Measurements from ENCODE around the gene DNASE1L1. TPM values are rescaled to one million over a fixed set of nuclear protein-coding genes. Genes with fewer than 3 reads are reported as not detected.

The DNASE1L1 gene
- total RNA-seq, 1 experiment from 2014 or later: 29.8 TPM

DNA sequence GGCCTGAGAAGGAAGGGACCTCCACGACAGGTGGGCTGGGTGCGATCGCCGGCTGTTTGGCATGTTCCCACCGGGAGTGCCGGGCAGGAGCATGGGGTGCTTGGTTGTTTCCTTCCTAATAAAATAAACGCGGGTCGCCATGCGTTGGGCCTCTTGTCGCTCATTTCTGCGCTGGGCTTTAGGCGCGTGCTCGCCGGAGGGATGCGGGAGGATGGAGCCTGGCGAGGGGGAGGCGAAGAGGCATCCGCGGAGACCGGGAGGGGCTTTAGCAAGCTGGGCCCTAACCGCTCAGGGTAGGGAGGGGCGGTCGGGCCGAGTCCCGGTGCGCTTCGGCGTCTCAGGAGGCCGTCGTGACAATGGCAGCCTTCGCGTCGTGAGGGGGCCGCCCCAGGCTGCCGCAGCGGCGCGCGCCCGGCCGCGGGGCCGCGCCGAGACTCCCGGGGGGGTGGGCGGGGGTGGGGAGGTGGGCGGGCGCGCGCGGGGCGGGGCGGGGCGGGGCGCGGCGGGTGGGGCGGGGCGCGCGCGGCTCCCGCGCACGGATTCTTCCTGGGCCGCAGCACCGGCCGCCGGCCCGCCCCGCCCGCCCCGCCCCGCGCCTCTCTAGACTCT is 27.4 kb upstream of the DNASE1L1 start:
- DNase-seq (peak; percentile 10), ATAC-seq (peak; percentile 45)
- Histone ChIP-seq H3K79me2 (ENCODE audit: low read length) (peaks cover 39% of the 10 kb centered on the region), H3K4me2 (ENCODE audit: low read length) (peak overlapping the region; percentile 98), H3K4me3 (ENCODE audit: low read length) (peak overlapping the region; percentile 85), H3F3A (ENCODE audit: low read length, unreplicated experiment) (no peaks in the 10 kb centered on the region), H3K27me3 (ENCODE audit: low read length) (no peaks in the 10 kb centered on the region), H4K20me1 (ENCODE audit: low read length) (peaks cover 11% of the 10 kb centered on the region), H3K9ac (ENCODE audit: low read length) (peak overlapping the region; percentile 70), H2AFZ (ENCODE audit: low read length) (peak overlapping the region; percentile 53; the same call in 1 of the 2 replicates), H3K9me2 (replicated peaks; ENCODE audit: low read length) (no peaks in the 10 kb centered on the region), H3K36me3 (ENCODE audit: low read depth, low read length) (no peaks in the 10 kb centered on the region; the same call in 1 of the 2 replicates), H3K27ac (ENCODE audit: low read length) (peak overlapping the region; percentile 43), H3K4me1 (ENCODE audit: insufficient read depth, low read length) (peaks cover 12% of the 10 kb centered on the region), H3K9me3 (ENCODE audit: low read length) (no peaks in the 10 kb centered on the region)
- POLR2A ChIA-PET (ENCODE audit: unreplicated experiment): no interaction called here
- CTCF ChIA-PET: no interaction called here
- intact Hi-C loops (cut with micrococcal nuclease): no loop called here
- TF ChIP-seq, protein P1, sequence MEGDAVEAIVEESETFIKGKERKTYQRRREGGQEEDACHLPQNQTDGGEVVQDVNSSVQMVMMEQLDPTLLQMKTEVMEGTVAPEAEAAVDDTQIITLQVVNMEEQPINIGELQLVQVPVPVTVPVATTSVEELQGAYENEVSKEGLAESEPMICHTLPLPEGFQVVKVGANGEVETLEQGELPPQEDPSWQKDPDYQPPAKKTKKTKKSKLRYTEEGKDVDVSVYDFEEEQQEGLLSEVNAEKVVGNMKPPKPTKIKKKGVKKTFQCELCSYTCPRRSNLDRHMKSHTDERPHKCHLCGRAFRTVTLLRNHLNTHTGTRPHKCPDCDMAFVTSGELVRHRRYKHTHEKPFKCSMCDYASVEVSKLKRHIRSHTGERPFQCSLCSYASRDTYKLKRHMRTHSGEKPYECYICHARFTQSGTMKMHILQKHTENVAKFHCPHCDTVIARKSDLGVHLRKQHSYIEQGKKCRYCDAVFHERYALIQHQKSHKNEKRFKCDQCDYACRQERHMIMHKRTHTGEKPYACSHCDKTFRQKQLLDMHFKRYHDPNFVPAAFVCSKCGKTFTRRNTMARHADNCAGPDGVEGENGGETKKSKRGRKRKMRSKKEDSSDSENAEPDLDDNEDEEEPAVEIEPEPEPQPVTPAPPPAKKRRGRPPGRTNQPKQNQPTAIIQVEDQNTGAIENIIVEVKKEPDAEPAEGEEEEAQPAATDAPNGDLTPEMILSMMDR (conservative IDR thresholded peaks at IDR 0.05; ENCODE audit: low read depth, low read length): no peak
- TF ChIP-seq EZH2phosphoT487 (IDR thresholded peaks at IDR 0.05; ENCODE audit: borderline replicate concordance, low read length): no peak
- TF ChIP-seq EZH2 (IDR thresholded peaks at IDR 0.05; ENCODE audit: low read length, unreplicated experiment): no peak
- no TSS peak for BruUV-seq (replicated peaks)

DNA sequence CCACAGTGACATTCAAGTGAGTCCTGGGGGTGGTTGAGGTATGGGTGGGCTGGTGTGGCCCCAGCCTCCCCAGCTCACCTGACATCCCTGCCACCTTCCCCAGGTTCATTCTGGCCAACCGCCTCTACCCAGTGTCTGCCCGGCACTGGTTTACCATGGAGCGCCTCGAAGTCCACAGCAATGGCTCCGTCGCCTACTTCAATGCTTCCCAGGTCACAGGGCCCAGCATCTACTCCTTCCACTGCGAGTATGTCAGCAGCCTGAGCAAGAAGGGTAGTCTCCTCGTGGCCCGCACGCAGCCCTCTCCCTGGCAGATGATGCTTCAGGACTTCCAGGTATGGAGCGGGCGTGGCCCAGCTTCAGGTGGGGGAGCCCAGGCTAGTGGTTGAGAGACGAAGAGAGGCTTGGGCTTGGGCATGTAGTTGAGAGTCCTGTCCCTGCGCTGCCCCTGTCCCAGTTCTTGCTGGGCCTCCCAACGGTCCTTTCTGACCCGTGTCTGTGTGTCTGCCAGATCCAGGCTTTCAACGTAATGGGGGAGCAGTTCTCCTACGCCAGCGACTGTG is 26.2 kb upstream of the DNASE1L1 start:
- ChIA-PET CTCF (no interaction called here), POLR2A (ENCODE audit: unreplicated experiment) (no interaction called here)
- Histone ChIP-seq H2AFZ (ENCODE audit: low read length) (no peak overlapping the region), H3K27me3 (ENCODE audit: low read length) (no peaks in the 10 kb centered on the region), H3K4me1 (ENCODE audit: insufficient read depth, low read length) (peaks cover 22% of the 10 kb centered on the region), H3K27ac (ENCODE audit: low read length) (no peak overlapping the region), H3K9me3 (ENCODE audit: low read length) (no peaks in the 10 kb centered on the region), H3K4me3 (ENCODE audit: low read length) (no peak overlapping the region), H3K36me3 (ENCODE audit: low read depth, low read length) (no peaks in the 10 kb centered on the region; the same call in 1 of the 2 replicates), H3K9ac (ENCODE audit: low read length) (no peak overlapping the region), H4K20me1 (ENCODE audit: low read length) (peaks cover 11% of the 10 kb centered on the region), H3K79me2 (ENCODE audit: low read length) (peaks cover 42% of the 10 kb centered on the region), H3F3A (ENCODE audit: low read length, unreplicated experiment) (no peaks in the 10 kb centered on the region), H3K4me2 (ENCODE audit: low read length) (no peak overlapping the region), H3K9me2 (replicated peaks; ENCODE audit: low read length) (no peaks in the 10 kb centered on the region)
- no peak for DNase-seq
- no peak for ATAC-seq
- no TSS peak for BruUV-seq (replicated peaks)
- intact Hi-C loops (cut with micrococcal nuclease): no loop called here
- TF ChIP-seq EZH2phosphoT487 (IDR thresholded peaks at IDR 0.05; ENCODE audit: borderline replicate concordance, low read length): no peak
- TF ChIP-seq, protein P1 (conservative IDR thresholded peaks at IDR 0.05; ENCODE audit: low read depth, low read length): no peak
